Measurements from ENCODE around the gene STK32B.

DNA sequence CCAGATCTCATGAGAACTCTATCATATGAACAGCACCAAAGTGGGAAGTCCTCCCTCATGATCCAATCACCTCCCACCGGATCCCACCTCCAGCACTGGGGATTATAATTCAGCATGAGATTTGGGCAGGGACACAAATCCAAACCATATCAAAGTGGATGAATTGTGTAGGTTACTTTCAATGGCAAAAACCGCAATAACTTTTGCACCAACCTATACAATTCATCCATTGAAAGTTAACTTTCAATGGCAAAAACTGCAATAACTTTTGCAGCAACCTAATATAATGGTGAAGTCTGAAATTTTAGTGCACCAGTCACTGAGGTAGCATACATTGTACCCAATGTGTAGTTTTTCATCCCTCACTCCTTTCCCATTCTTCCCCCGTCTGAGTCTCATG is 16.6 kb downstream of the STK32B start:
- TF ChIP-seq POLR2A (IDR thresholded peaks at IDR 0.05): no peak
- TF ChIP-seq, protein P1, sequence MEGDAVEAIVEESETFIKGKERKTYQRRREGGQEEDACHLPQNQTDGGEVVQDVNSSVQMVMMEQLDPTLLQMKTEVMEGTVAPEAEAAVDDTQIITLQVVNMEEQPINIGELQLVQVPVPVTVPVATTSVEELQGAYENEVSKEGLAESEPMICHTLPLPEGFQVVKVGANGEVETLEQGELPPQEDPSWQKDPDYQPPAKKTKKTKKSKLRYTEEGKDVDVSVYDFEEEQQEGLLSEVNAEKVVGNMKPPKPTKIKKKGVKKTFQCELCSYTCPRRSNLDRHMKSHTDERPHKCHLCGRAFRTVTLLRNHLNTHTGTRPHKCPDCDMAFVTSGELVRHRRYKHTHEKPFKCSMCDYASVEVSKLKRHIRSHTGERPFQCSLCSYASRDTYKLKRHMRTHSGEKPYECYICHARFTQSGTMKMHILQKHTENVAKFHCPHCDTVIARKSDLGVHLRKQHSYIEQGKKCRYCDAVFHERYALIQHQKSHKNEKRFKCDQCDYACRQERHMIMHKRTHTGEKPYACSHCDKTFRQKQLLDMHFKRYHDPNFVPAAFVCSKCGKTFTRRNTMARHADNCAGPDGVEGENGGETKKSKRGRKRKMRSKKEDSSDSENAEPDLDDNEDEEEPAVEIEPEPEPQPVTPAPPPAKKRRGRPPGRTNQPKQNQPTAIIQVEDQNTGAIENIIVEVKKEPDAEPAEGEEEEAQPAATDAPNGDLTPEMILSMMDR (IDR thresholded peaks at IDR 0.05): no peak
